ENCODE measurements around the gene GNL1. TPM values are rescaled to one million over a fixed set of nuclear protein-coding genes. Genes with fewer than 3 reads are reported as not detected.

GNL1 gene
- total and polyA plus RNA-seq, 10 of the 15 experiments (the other 5 are each of a cell fraction or from before 2014, with no cell fraction given): 0.18 to 64.5 (median 45.5) TPM

DNA sequence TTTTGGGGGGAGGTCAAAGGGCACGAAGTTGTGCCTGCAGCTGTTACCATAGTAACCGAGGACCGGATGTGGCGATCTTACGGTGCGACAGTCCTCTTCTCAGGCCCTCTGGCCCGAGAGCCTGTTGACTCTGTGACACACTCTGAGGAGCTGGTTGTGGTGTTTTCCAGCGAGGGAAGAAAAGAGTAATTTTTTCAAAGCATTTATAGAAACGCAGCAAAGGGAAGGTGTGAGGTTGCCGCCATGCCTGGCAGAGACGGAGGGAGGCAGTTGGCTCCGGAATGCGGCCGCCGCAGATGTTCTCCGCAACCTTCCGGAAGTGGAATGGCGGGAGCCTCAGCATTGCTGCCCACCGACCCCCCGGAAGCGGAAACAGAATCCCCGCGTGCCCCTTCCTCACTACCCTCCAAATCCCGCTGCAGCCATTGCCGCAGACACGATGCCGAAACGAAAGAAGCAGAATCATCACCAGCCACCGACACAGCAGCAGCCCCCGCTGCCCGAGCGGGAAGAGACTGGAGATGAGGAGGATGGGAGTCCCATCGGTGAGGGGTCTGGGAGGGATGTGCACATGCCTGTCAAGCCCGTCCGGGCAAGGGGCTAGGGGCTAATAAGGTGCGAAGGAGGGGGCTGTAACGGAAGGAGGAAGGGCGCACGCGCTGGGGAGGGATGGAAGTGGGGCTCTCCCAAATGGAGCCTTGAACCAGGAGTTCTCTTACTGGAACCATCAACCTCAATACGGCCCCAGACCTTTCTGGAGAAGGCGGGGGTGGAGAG lies 805 bp upstream of the GNL1 start, which contains the start of gene PRR3 (continued):
- TF ChIP-seq RELA (IDR thresholded peaks at IDR 0.05; ENCODE audit: borderline replicate concordance, partially characterized antibody): peak; percentile 25
- TF ChIP-seq FOXM1 (IDR thresholded peaks at IDR 0.05; ENCODE audit: low read depth, low read length): no peak
- peak; percentile 63 for TF ChIP-seq SMAD5 (IDR thresholded peaks at IDR 0.05; ENCODE audit: low read depth)
- TF ChIP-seq CBX3 (IDR thresholded peaks at IDR 0.05; ENCODE audit: borderline replicate concordance, low read depth): no peak
- peak; percentile 11; the same call in 1 of the 2 replicates for TF ChIP-seq TBL1XR1 (IDR thresholded peaks at IDR 0.05; ENCODE audit: low read depth, low read length)
- TF ChIP-seq HDGF (IDR thresholded peaks at IDR 0.05): no peak
- peak; percentile 63 for TF ChIP-seq RB1 (IDR thresholded peaks at IDR 0.05; ENCODE audit: borderline replicate concordance)
- peak; percentile 18; the same call in 1 of the 2 replicates for TF ChIP-seq IRF4 (IDR thresholded peaks at IDR 0.05; ENCODE audit: low read depth, low read length)
- TF ChIP-seq NBN (IDR thresholded peaks at IDR 0.05): 0 out of 2 replicates have a peak, but pooled peaks have one; percentile 75
- TF ChIP-seq POU2F2 (IDR thresholded peaks at IDR 0.05; ENCODE audit: borderline replicate concordance, low read depth, low read length): no peak
- TF ChIP-seq SMC3 (IDR thresholded peaks at IDR 0.05; ENCODE audit: borderline replicate concordance, low read length): no peak
- peak; percentile 47 for TF ChIP-seq SMAD1 (IDR thresholded peaks at IDR 0.05; ENCODE audit: low read depth, partially characterized antibody)
- no peak for TF ChIP-seq SUZ12 (IDR thresholded peaks at IDR 0.05; ENCODE audit: unreplicated experiment)
- TF ChIP-seq IKZF1 (conservative IDR thresholded peaks at IDR 0.05): peak; percentile 65
- peak; percentile 1 to 63; a peak in 1 of 4 replicates for TF ChIP-seq SRF (IDR thresholded peaks at IDR 0.05; ENCODE audit: low read depth in 2 of 2, low read length in 2 of 2)
- peak; percentile 77 for TF ChIP-seq SIN3A (IDR thresholded peaks at IDR 0.05; ENCODE audit: low read depth, low read length)
- TF ChIP-seq SMARCA5 (IDR thresholded peaks at IDR 0.05): peak; percentile 60; the same call in 1 of the 2 replicates
- no peak for TF ChIP-seq ESRRA (IDR thresholded peaks at IDR 0.05; ENCODE audit: low read length)
- TF ChIP-seq HDAC2 (IDR thresholded peaks at IDR 0.05): no peak
- 0 out of 2 replicates have a peak, but pooled peaks have one; percentile 34 for TF ChIP-seq BACH1 (IDR thresholded peaks at IDR 0.05; ENCODE audit: borderline replicate concordance)
- peak; percentile 93; the same call in 1 of the 2 replicates for TF ChIP-seq TAF1 (IDR thresholded peaks at IDR 0.05; ENCODE audit: borderline replicate concordance, low read depth, low read length)
- TF ChIP-seq TARDBP (IDR thresholded peaks at IDR 0.05; ENCODE audit: borderline replicate concordance): peak; percentile 77; the same call in 1 of the 2 replicates
- 0 out of 2 replicates have a peak, but pooled peaks have one; percentile 5 for TF ChIP-seq TCF3 (IDR thresholded peaks at IDR 0.05; ENCODE audit: borderline replicate concordance, insufficient read depth, low read depth, low read length)
- TF ChIP-seq ZBED1 (IDR thresholded peaks at IDR 0.05; ENCODE audit: borderline replicate concordance): 0 out of 2 replicates have a peak, but pooled peaks have one; percentile 34
- TF ChIP-seq CREM (IDR thresholded peaks at IDR 0.05; ENCODE audit: low read depth): peak; percentile 98
- TF ChIP-seq, protein P1, sequence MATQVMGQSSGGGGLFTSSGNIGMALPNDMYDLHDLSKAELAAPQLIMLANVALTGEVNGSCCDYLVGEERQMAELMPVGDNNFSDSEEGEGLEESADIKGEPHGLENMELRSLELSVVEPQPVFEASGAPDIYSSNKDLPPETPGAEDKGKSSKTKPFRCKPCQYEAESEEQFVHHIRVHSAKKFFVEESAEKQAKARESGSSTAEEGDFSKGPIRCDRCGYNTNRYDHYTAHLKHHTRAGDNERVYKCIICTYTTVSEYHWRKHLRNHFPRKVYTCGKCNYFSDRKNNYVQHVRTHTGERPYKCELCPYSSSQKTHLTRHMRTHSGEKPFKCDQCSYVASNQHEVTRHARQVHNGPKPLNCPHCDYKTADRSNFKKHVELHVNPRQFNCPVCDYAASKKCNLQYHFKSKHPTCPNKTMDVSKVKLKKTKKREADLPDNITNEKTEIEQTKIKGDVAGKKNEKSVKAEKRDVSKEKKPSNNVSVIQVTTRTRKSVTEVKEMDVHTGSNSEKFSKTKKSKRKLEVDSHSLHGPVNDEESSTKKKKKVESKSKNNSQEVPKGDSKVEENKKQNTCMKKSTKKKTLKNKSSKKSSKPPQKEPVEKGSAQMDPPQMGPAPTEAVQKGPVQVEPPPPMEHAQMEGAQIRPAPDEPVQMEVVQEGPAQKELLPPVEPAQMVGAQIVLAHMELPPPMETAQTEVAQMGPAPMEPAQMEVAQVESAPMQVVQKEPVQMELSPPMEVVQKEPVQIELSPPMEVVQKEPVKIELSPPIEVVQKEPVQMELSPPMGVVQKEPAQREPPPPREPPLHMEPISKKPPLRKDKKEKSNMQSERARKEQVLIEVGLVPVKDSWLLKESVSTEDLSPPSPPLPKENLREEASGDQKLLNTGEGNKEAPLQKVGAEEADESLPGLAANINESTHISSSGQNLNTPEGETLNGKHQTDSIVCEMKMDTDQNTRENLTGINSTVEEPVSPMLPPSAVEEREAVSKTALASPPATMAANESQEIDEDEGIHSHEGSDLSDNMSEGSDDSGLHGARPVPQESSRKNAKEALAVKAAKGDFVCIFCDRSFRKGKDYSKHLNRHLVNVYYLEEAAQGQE (IDR thresholded peaks at IDR 0.05; ENCODE audit: low read depth, low read length): no peak
- peak; percentile 98 for TF ChIP-seq GABPA (IDR thresholded peaks at IDR 0.05; ENCODE audit: low read depth)
- TF ChIP-seq ETV6 (conservative IDR thresholded peaks at IDR 0.05 in 1 of 2, IDR thresholded peaks at IDR 0.05 in 1 of 2; ENCODE audit: borderline replicate concordance in 1 of 2, low read depth in 1 of 2): no peak; a peak in 1 of 4 replicates
- TF ChIP-seq, protein P2, sequence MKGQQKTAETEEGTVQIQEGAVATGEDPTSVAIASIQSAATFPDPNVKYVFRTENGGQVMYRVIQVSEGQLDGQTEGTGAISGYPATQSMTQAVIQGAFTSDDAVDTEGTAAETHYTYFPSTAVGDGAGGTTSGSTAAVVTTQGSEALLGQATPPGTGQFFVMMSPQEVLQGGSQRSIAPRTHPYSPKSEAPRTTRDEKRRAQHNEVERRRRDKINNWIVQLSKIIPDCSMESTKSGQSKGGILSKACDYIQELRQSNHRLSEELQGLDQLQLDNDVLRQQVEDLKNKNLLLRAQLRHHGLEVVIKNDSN (IDR thresholded peaks at IDR 0.05; ENCODE audit: borderline replicate concordance, extremely low read length, insufficient read depth, low read depth, low read length): peak; percentile 2

All from GM12878 (cell line).